HuH-7.5 (cell line): Measurements from ENCODE around the gene ZC3H12C.
"Not testable (repeated sequence)": the region's sequence is repeated elsewhere in the genome, so short reads cannot be mapped to it uniquely, and the experiment has no call there.

Source experiments
- DNase-seq: peaks from one replicate; pipeline ENCODE4 v3.0.0; 2011; ENCODE audit warnings: low spot score

ZC3H12C gene

GRCh38 chr11:110185121-110185591 is 92.0 kb downstream of the ZC3H12C start:
- no peak for DNase-seq

- DNase-seq: no peak
These were observed 92.4 kb downstream of the ZC3H12C start for GRCh38 chr11:110185599-110185998.

GRCh38 chr11:110186456-110186855 is 93.3 kb downstream of the ZC3H12C start:
- DNase-seq: no peak

GRCh38 chr11:110186867-110187266 is 93.7 kb downstream of the ZC3H12C start:
- no peak for DNase-seq

GRCh38 chr11:110187731-110188130 is 94.5 kb downstream of the ZC3H12C start:
- DNase-seq: no peak

GRCh38 chr11:110190885-110191284 is 97.7 kb downstream of the ZC3H12C start:
- no peak for DNase-seq

GRCh38 chr11:110192604-110193282 is 99.6 kb downstream of the ZC3H12C start:
- DNase-seq: not testable (repeated sequence)

- not testable (repeated sequence) for DNase-seq
These were observed 101.1 kb downstream of the ZC3H12C start for GRCh38 chr11:110194211-110194766.

- no peak for DNase-seq
These were observed 103.1 kb downstream of the ZC3H12C start for GRCh38 chr11:110196241-110196754.

GRCh38 chr11:110196884-110197420 is 103.8 kb downstream of the ZC3H12C start:
- no peak for DNase-seq

- DNase-seq: no peak
These were observed 105.0 kb downstream of the ZC3H12C start for GRCh38 chr11:110198031-110198729.

GRCh38 chr11:110199184-110199981 is 106.2 kb downstream of the ZC3H12C start:
- DNase-seq: no peak

- no peak for DNase-seq
These were observed 107.0 kb downstream of the ZC3H12C start for GRCh38 chr11:110200241-110200640.

- DNase-seq: no peak
These were observed 107.6 kb downstream of the ZC3H12C start for GRCh38 chr11:110200836-110201235.

- DNase-seq: no peak
These were observed 113.9 kb downstream of the ZC3H12C start for GRCh38 chr11:110207123-110207522.

- DNase-seq: not testable (repeated sequence)
These were observed 115.6 kb downstream of the ZC3H12C start for GRCh38 chr11:110208678-110209312.

- not testable (repeated sequence) for DNase-seq
These were observed 116.1 kb downstream of the ZC3H12C start for GRCh38 chr11:110209313-110209694.

GRCh38 chr11:110217223-110217877 is 124.2 kb downstream of the ZC3H12C start:
- DNase-seq: no peak

GRCh38 chr11:110217936-110218335 is 124.7 kb downstream of the ZC3H12C start:
- no peak for DNase-seq

- no peak for DNase-seq
These were observed 126.0 kb downstream of the ZC3H12C start for GRCh38 chr11:110219006-110219785.
